K562 (cell line): ENCODE data around the gene APOBEC3G. TPM values are rescaled to one million over a fixed set of nuclear protein-coding genes. Genes with fewer than 3 reads are reported as not detected.
A peak's percentile ranks its signal among the peaks of the same experiment; 100 is the strongest.

ENCODE experiments used
- GABPB2 ChIP-seq: fragments of 250-450 bp; sonication (Bioruptor Pico); conservative IDR thresholded peaks from 2 replicates; pipeline ENCODE4 v1.5.1; 2021; ENCODE audit warnings: mild to moderate bottlenecking
- HLTF ChIP-seq: fragments of 450-650 bp; IDR thresholded peaks from 2 replicates; pipeline ENCODE4 v1.6.1; 2016
- JUNB ChIP-seq: fragments of 450-650 bp; formaldehyde crosslinking; conservative IDR thresholded peaks from 2 replicates; pipeline ENCODE4 v1.4.0; 2020; ENCODE audit warnings: mild to moderate bottlenecking
- KLF16 ChIP-seq: IDR thresholded peaks from 2 replicates; pipeline ENCODE4 v1.6.1; 2016; ENCODE audit warnings: antibody characterized with exemption
- MYC ChIP-seq, 2 experiments: fragments of 250-450 bp in 1 of 2; sonication (Bioruptor Pico) in 1 of 2; IDR thresholded peaks; 2 replicates each; pipeline versions ENCODE4 v1.5.1 to v1.6.1; 2012 to 2021; ENCODE audit warnings: low read depth in 2 of 2, borderline replicate concordance in 1 of 2, improper control_type of control experiment in 1 of 2, low read length in 1 of 2, mild to moderate bottlenecking in 1 of 2, moderate library complexity in 1 of 2
- SMC3 ChIP-seq: conservative IDR thresholded peaks from 2 replicates; pipeline ENCODE4 v1.6.1; 2011; ENCODE audit warnings: low read depth, low read length, improper control_type of control experiment; ENCODE audit not compliant: insufficient read depth
- polyA plus RNA-seq, 8 experiments: library from polyadenylated mRNA; depleted of rRNA in 4 of 8; stranded (reverse) in 5 of 8; unstranded in 3 of 8; fragments of >200 nt; fragmentation: Nextera tagmentation in 2 of 8; fragmentation: Illumina TruSeq in 1 of 8; extraction: Ambion mirVana in 2 of 8; extraction: Trizol in 1 of 8; gene quantifications; 2 replicates each; pipeline versions ENCODE4 v1.2.1 to v1.2.3, GENCODE V29; 2011 to 2014; ENCODE audit warnings: inconsistent platforms in 1 of 8, missing spikeins in 1 of 8
- total RNA-seq, 7 experiments: library from RNA; depleted of rRNA in 6 of 7; stranded (reverse); fragments of >200 nt in 6 of 7; fragmentation: Illumina TruSeq in 2 of 7; extraction: Trizol in 2 of 7; gene quantifications; 2 replicates each; pipeline versions ENCODE4 v1.2.1 to v1.2.3, GENCODE V29; 2011 to 2021; ENCODE audit warnings: low replicate concordance in 1 of 7
- TF ChIP-seq, protein P1 (sequence below), 2 experiments: fragments of 450-650 bp; formaldehyde crosslinking in 1 of 2; IDR thresholded peaks; 2 replicates each; pipeline versions ENCODE4 v1.4.0 to v1.6.1; 2014 to 2020; ENCODE audit warnings: mild to moderate bottlenecking in 2 of 2, borderline replicate concordance in 1 of 2, low read depth in 1 of 2

APOBEC3G gene
- total and polyA plus RNA-seq, 9 of the 15 experiments (the other 6 are each of a cell fraction or from before 2014, with no cell fraction given): 5.2 to 20.8 (median 11.4) TPM

DNA sequence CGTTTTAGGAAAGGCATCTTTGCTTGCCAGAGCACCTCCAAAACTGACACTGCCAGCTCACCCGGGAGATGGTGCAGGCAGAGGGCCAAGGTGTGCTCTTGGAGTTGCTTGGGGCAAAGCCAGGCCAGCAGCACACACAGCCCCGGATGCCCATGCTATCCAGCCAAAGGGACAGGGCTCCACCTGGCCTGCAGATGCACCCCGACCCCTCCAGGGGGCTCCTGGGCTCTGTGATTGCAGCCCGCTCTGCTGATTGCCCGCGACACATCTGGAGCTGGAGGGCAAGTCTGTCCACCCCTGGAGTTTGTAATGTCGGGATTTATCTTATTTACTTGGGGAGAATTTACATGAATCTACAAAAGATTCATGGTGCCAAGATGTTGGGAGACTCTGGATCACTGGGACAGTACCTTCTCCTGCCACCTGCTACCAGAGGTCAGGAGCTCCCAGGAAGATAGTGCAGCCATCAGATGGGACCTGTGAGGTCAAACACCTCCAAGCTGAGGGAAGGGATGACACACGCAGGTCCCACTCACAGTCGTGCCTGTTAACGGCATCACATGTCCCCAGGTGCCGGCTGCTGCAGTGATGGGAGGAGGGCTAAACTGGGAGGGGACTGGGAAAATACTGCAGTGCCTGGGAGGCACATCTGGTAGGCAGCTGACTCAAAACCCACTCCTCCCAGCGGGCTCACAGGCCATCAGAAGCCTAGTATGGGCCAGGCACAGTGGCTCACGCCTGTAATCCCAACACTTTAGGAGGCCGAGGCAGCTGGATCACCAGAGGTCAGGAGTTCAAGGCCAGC lies 58.2 kb downstream of the APOBEC3G start (continued):
- peak; percentile 69 for TF ChIP-seq SMC3
- TF ChIP-seq, protein P1, sequence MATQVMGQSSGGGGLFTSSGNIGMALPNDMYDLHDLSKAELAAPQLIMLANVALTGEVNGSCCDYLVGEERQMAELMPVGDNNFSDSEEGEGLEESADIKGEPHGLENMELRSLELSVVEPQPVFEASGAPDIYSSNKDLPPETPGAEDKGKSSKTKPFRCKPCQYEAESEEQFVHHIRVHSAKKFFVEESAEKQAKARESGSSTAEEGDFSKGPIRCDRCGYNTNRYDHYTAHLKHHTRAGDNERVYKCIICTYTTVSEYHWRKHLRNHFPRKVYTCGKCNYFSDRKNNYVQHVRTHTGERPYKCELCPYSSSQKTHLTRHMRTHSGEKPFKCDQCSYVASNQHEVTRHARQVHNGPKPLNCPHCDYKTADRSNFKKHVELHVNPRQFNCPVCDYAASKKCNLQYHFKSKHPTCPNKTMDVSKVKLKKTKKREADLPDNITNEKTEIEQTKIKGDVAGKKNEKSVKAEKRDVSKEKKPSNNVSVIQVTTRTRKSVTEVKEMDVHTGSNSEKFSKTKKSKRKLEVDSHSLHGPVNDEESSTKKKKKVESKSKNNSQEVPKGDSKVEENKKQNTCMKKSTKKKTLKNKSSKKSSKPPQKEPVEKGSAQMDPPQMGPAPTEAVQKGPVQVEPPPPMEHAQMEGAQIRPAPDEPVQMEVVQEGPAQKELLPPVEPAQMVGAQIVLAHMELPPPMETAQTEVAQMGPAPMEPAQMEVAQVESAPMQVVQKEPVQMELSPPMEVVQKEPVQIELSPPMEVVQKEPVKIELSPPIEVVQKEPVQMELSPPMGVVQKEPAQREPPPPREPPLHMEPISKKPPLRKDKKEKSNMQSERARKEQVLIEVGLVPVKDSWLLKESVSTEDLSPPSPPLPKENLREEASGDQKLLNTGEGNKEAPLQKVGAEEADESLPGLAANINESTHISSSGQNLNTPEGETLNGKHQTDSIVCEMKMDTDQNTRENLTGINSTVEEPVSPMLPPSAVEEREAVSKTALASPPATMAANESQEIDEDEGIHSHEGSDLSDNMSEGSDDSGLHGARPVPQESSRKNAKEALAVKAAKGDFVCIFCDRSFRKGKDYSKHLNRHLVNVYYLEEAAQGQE (IDR thresholded peaks at IDR 0.05; ENCODE audit: borderline replicate concordance): peak; percentile 53
- TF ChIP-seq, protein P1 (CRISPR knock-in tag; IDR thresholded peaks at IDR 0.05; ENCODE audit: low read depth): no peak
- TF ChIP-seq GABPB2 (CRISPR knock-in tag): no peak
- no peak for TF ChIP-seq KLF16
- no peak for TF ChIP-seq HLTF
- TF ChIP-seq MYC (IDR thresholded peaks at IDR 0.05; ENCODE audit: low read depth, low read length): no peak
- TF ChIP-seq MYC (CRISPR knock-in tag; IDR thresholded peaks at IDR 0.05; ENCODE audit: borderline replicate concordance, low read depth): no peak
- TF ChIP-seq JUNB: no peak
